22Rv1 (cell line): ENCODE measurements around the gene ATXN7L3.

Experiments used
- H3K27ac ChIP-seq: fragments of 450-650 bp; 2 replicates; pipeline ENCODE4 v1.5.1; 2017
- ZFX ChIP-seq: fragments of 450-650 bp; IDR thresholded peaks from 2 replicates; pipeline ENCODE4 v1.6.1; 2017; ENCODE audit warnings: antibody characterized with exemption, borderline replicate concordance
- TF ChIP-seq, protein P1 (sequence below): fragments of 450-650 bp; IDR thresholded peaks from 2 replicates; pipeline ENCODE4 v1.5.1; 2017; ENCODE audit warnings: mild to moderate bottlenecking

Gene ATXN7L3

GRCh38 chr17:44188576-44189403 is 10.9 kb downstream of the ATXN7L3 start:
- peak overlapping the region; percentile 95; the same call in 1 of the 2 replicates for H3K27ac ChIP-seq
- TF ChIP-seq, protein P1, sequence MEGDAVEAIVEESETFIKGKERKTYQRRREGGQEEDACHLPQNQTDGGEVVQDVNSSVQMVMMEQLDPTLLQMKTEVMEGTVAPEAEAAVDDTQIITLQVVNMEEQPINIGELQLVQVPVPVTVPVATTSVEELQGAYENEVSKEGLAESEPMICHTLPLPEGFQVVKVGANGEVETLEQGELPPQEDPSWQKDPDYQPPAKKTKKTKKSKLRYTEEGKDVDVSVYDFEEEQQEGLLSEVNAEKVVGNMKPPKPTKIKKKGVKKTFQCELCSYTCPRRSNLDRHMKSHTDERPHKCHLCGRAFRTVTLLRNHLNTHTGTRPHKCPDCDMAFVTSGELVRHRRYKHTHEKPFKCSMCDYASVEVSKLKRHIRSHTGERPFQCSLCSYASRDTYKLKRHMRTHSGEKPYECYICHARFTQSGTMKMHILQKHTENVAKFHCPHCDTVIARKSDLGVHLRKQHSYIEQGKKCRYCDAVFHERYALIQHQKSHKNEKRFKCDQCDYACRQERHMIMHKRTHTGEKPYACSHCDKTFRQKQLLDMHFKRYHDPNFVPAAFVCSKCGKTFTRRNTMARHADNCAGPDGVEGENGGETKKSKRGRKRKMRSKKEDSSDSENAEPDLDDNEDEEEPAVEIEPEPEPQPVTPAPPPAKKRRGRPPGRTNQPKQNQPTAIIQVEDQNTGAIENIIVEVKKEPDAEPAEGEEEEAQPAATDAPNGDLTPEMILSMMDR = no peak
- no peak for TF ChIP-seq ZFX

DNA sequence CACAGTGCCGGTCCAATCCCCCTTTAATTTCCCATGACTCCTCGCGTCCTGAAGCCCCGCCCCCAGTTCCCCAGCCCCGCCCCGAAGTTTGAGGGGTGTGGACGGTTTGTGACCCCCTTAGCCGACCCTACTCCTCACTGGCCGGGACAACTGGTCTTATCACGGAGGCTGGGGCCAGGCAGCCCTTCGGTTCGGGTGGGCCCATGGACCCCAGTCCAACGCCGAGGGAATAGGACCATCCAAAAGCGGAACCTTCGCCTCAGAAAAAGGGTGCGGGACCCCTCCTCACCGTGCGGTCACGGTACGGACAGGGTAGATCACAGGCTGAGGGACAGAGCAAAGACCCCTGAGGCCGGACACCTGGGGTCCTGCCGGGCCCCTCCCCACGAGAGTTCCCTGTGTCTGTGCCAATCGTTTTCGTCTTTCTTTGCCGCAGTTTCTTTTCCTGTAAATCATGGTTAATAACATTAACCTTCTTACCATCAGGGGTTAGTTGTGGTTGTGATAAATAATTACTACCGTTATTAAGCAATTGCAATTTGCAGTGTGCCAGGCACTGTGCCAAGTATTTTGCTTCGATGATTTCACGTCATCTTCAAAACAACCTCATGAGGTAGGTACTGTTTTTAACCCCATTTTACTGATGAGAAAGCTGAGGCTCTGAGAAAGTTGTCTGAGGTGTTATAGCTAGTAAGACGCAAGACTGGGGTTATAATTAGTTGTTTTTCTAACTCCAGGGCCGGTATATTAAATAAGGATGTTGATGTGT is 12.4 kb downstream of the ATXN7L3 start:
- TF ChIP-seq, protein P1 = no peak
- no peak for TF ChIP-seq ZFX
- H3K27ac ChIP-seq = peak overlapping the region; percentile 95

GRCh38 chr17:44186307-44187130 is 13.2 kb downstream of the ATXN7L3 start, which contains the start of gene TMUB2:
TMUB2 (plus strand) TSS chr17:44186972; CDS start chr17:44187709, 737 bp downstream.
- TF ChIP-seq, protein P1 = no peak
- TF ChIP-seq ZFX = no peak

DNA sequence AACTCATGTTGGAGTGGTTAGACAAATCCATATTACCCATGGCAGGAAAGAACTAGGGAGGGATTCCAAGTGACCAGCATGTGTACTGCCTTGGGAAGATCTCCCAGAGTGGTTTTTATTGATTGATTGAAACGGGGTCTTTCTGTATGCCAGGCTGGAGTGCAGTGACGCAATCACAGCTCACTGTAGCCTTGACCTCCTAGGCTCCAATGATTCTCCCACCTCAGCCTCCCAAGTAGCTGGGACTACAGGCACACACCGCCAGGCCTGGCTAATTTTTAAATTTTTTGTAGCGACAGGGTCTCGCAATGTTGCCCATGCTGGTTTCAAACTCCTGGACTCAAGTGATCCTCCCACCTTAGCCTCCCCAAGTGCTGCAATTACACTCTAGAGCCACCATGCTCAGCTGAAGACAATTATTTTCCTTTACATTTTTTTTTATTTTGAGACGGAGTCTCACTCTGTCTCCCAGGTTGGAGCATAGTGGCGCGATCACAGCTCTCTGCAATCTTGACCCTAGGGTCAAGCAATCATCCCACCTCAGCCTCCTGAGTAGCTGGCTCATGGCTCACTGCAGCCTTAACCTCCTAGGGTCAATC is 15.4 kb downstream of the ATXN7L3 start:
- peak overlapping the region; percentile 95; the same call in 1 of the 2 replicates for H3K27ac ChIP-seq
- TF ChIP-seq, protein P1 = no peak
- no peak for TF ChIP-seq ZFX

More at GRCh38 chr17:44186307-44187130, 13.2 kb downstream of the ATXN7L3 start, which contains the start of gene TMUB2:
- peak within 1 kb of the TSS; percentile 95 for H3K27ac ChIP-seq

DNA sequence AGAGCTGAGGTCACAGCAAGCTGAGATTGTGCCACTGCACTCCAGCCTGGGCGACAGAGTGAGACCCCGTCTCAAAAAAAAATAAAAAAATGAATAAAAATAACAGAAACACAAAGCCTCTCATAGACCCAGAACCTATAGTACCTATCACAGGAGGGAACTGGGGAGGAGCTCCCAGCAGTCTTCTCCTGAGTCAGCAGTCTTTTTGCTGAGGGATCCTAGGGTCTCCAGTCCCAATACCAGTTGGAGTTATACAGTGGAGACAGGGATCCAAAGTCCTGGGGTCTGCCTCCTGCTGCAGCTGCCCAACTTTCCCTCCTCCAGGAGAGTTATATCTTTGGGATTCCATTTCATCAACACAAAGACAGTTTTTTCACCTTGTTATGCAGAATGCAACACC is 16.7 kb downstream of the ATXN7L3 start:
- no peak overlapping the region for H3K27ac ChIP-seq
- TF ChIP-seq, protein P1 = no peak
- TF ChIP-seq ZFX = no peak

GRCh38 chr17:44178133-44178532 is 21.6 kb downstream of the ATXN7L3 start:
- H3K27ac ChIP-seq = no peak overlapping the region
- TF ChIP-seq ZFX = no peak
- TF ChIP-seq, protein P1 = no peak
